H9 (cell line): ENCODE measurements around the gene VPS51. TPM values are rescaled to one million over a fixed set of nuclear protein-coding genes. Genes with fewer than 3 reads are reported as not detected.

Source experiments
- DNase-seq: peaks from one replicate; pipeline ENCODE4 v3.0.0-alpha.2; 2017
- H2AFZ ChIP-seq: one replicate; pipeline ENCODE4 v1.6.1; 2013; ENCODE audit warnings: mild to moderate bottlenecking, low read length, control low read depth, moderate library complexity
- H2AK5ac ChIP-seq: 2 replicates; pipeline ENCODE4 v1.6.1; 2013; ENCODE audit warnings: low read length, control low read depth, mixed read lengths; ENCODE audit not compliant: insufficient read length
- H2BK120ac ChIP-seq: one replicate; pipeline ENCODE4 v1.6.1; 2013; ENCODE audit warnings: low read depth, mild to moderate bottlenecking, low read length, control low read depth, inconsistent platforms; ENCODE audit not compliant: poor library complexity, severe bottlenecking
- H2BK12ac ChIP-seq: 2 replicates; pipeline ENCODE4 v1.6.1; 2013; ENCODE audit warnings: low read length, control low read depth, mixed read lengths, low read depth; ENCODE audit not compliant: insufficient read length
- H2BK15ac ChIP-seq: 2 replicates; pipeline ENCODE4 v1.6.1; 2013; ENCODE audit warnings: low read depth, low read length, control low read depth
- H2BK20ac ChIP-seq: one replicate; pipeline ENCODE4 v1.6.1; 2013; ENCODE audit warnings: low read depth, mild to moderate bottlenecking, low read length, control low read depth, inconsistent platforms; ENCODE audit not compliant: poor library complexity, severe bottlenecking
- H2BK5ac ChIP-seq: 2 replicates; pipeline ENCODE4 v1.6.1; 2013; ENCODE audit warnings: low read length, control low read depth, mixed read lengths; ENCODE audit not compliant: insufficient read length
- H3K14ac ChIP-seq: 2 replicates; pipeline ENCODE4 v1.6.1; 2013; ENCODE audit warnings: low read length, control low read depth; ENCODE audit not compliant: insufficient read depth
- H3K18ac ChIP-seq: 2 replicates; pipeline ENCODE4 v1.6.1; 2013; ENCODE audit warnings: low read depth, mild to moderate bottlenecking, mixed read lengths, low read length, control low read depth; ENCODE audit not compliant: insufficient read length
- H3K23ac ChIP-seq: 2 replicates; pipeline ENCODE4 v1.6.1; 2013; ENCODE audit warnings: low read length, control low read depth, mixed read lengths, low read depth; ENCODE audit not compliant: insufficient read length
- H3K23me2 ChIP-seq: 2 replicates; pipeline ENCODE4 v1.6.1; 2013; ENCODE audit warnings: low read depth, mild to moderate bottlenecking, mixed read lengths, low read length, control low read depth; ENCODE audit not compliant: insufficient read length, poor library complexity, severe bottlenecking
- H3K27ac ChIP-seq: 2 replicates; pipeline ENCODE4 v1.5.1; 2013; ENCODE audit warnings: low read length, control low read depth, mixed read lengths, low read depth; ENCODE audit not compliant: insufficient read length
- H3K27me3 ChIP-seq: 2 replicates; pipeline ENCODE4 v1.6.1; 2013; ENCODE audit warnings: low read length, control low read depth, inconsistent platforms; ENCODE audit not compliant: insufficient read depth
- H3K4ac ChIP-seq: 2 replicates; pipeline ENCODE4 v1.6.1; 2013; ENCODE audit warnings: low read depth, mild to moderate bottlenecking, control low read depth, inconsistent platforms, low read length, moderate library complexity
- H3K4me1 ChIP-seq: 2 replicates; pipeline ENCODE4 v1.6.1; 2013; ENCODE audit warnings: low read length, control low read depth, inconsistent platforms; ENCODE audit not compliant: insufficient read depth
- H3K4me2 ChIP-seq: 2 replicates; pipeline ENCODE4 v1.6.1; 2013; ENCODE audit warnings: low read length, control low read depth, mixed read lengths; ENCODE audit not compliant: insufficient read length, insufficient read depth
- H3K56ac ChIP-seq: 2 replicates; pipeline ENCODE4 v1.6.1; 2013; ENCODE audit warnings: low read depth, mild to moderate bottlenecking, mixed read lengths, low read length, control low read depth; ENCODE audit not compliant: insufficient read length
- H3K79me1 ChIP-seq: 2 replicates; pipeline ENCODE4 v1.6.1; 2013; ENCODE audit warnings: low read depth, mild to moderate bottlenecking, moderate library complexity, low read length, control low read depth, inconsistent platforms; ENCODE audit not compliant: insufficient read depth, poor library complexity, severe bottlenecking
- H3K79me2 ChIP-seq: 2 replicates; pipeline ENCODE4 v1.6.1; 2013; ENCODE audit warnings: low read length, control low read depth, inconsistent platforms; ENCODE audit not compliant: insufficient read depth
- H3K9ac ChIP-seq: 2 replicates; pipeline ENCODE4 v1.6.1; 2013; ENCODE audit warnings: low read length, control low read depth, mixed read lengths; ENCODE audit not compliant: insufficient read length; ENCODE audit errors: extremely low read depth
- H3K9me3 ChIP-seq: one replicate; pipeline ENCODE4 v1.6.1; 2013; ENCODE audit warnings: low read depth, low read length, inconsistent platforms; ENCODE audit not compliant: control insufficient read depth
- H3T11ph ChIP-seq: one replicate; pipeline ENCODE4 v1.6.1; 2013; ENCODE audit warnings: mild to moderate bottlenecking, low read length, control low read depth, inconsistent platforms
- H4K20me1 ChIP-seq: one replicate; pipeline ENCODE4 v1.6.1; 2013; ENCODE audit not compliant: control insufficient read depth, insufficient read length, insufficient read depth
- H4K5ac ChIP-seq: 2 replicates; pipeline ENCODE4 v1.6.1; 2013; ENCODE audit warnings: low read depth, mild to moderate bottlenecking, mixed read lengths, low read length, control low read depth; ENCODE audit not compliant: insufficient read length
- H4K8ac ChIP-seq: replicated peaks from 2 replicates; pipeline ENCODE4 v1.6.1; 2013; ENCODE audit warnings: low read length, control low read depth, mixed read lengths, low read depth; ENCODE audit not compliant: insufficient read length
- H4K91ac ChIP-seq: 2 replicates; pipeline ENCODE4 v1.6.1; 2013; ENCODE audit warnings: low read depth, mild to moderate bottlenecking, moderate library complexity, mixed read lengths, low read length, control low read depth; ENCODE audit not compliant: insufficient read length
- H3K27ac Mint-ChIP-seq, 3 experiments: 2 replicates in 2 of 3; 3 replicates in 1 of 3; pipeline ENCODE4 v1.8.0; 2020 to 2021; ENCODE audit warnings: mixed read lengths in 3 of 3, mild to moderate bottlenecking in 1 of 3, moderate library complexity in 1 of 3
- H3K27me3 Mint-ChIP-seq: 2 replicates; pipeline ENCODE4 v1.8.0; 2021; ENCODE audit warnings: low read depth, mild to moderate bottlenecking, moderate library complexity, mixed read lengths
- H3K36me3 Mint-ChIP-seq, 3 experiments: 2 replicates in 2 of 3; 3 replicates in 1 of 3; pipeline ENCODE4 v1.8.0; 2020 to 2021; ENCODE audit warnings: low read depth in 3 of 3, mixed read lengths in 3 of 3; ENCODE audit not compliant: insufficient read depth in 1 of 3
- H3K4me1 Mint-ChIP-seq, 2 experiments: 2 replicates each; pipeline ENCODE4 v1.8.0; 2020; ENCODE audit warnings: mixed read lengths in 2 of 2
- H3K4me3 Mint-ChIP-seq, 2 experiments: 2 replicates in 1 of 2; 3 replicates in 1 of 2; pipeline ENCODE4 v1.8.0; 2020 to 2021; ENCODE audit warnings: mild to moderate bottlenecking in 2 of 2, mixed read lengths in 2 of 2, moderate library complexity in 1 of 2
- H3K9me3 Mint-ChIP-seq, 2 experiments: 2 replicates in 1 of 2; 3 replicates in 1 of 2; pipeline ENCODE4 v1.8.0; 2020; ENCODE audit warnings: mild to moderate bottlenecking in 2 of 2, mixed read lengths in 2 of 2, moderate library complexity in 1 of 2
- CTCF ChIP-seq: fragments of 200-600 bp; sonication (generic); conservative IDR thresholded peaks from 3 replicates; pipeline ENCODE4 v1.8.0; 2021; ENCODE audit warnings: antibody characterized with exemption, mild to moderate bottlenecking
- WGBS: extraction: QIAGEN DNeasy Blood & Tissue Kit; methylation state at CpG from one replicate; pipeline ENCODE4 v1.1.7; 2013; ENCODE audit warnings: missing lambda C conversion rate, low lambda C conversion rate, mixed read lengths; ENCODE audit not compliant: insufficient read length; ENCODE audit errors: extremely low coverage; 5-methylcytosine and 5-hydroxymethylcytosine counted together
- total RNA-seq: library from RNA; stranded (reverse); gene quantifications from 2 replicates; pipeline ENCODE4 v1.2.1, GENCODE V29; 2021

The VPS51 gene
- total RNA-seq, 1 experiment from 2014 or later, result 94.7 TPM

- H3K27ac Mint-ChIP-seq, result no peak overlapping the region
- no peak for TF ChIP-seq CTCF
- Histone ChIP-seq H3K27me3 (no peaks in the 10 kb centered on the region), H3K4me1 (no peaks in the 10 kb centered on the region), H3K23me2 (no peaks in the 10 kb centered on the region), H3K18ac (no peak overlapping the region), H2AK5ac (no peak overlapping the region), H3T11ph (no peak overlapping the region), H3K14ac (no peak overlapping the region), H3K56ac (no peak overlapping the region), H3K9ac (no peak overlapping the region), H4K91ac (no peak overlapping the region), H3K79me2 (no peaks in the 10 kb centered on the region), H2BK20ac (no peak overlapping the region), H3K4me2 (no peak overlapping the region), H3K9me3 (no peaks in the 10 kb centered on the region), H3K4ac (no peak overlapping the region), H2BK5ac (no peak overlapping the region), H2BK15ac (no peak overlapping the region), H4K5ac (no peak overlapping the region), H4K20me1 (no peaks in the 10 kb centered on the region), H4K8ac (no peak overlapping the region), H2BK120ac (no peak overlapping the region), H2AFZ (no peak overlapping the region), H2BK12ac (no peak overlapping the region), H3K79me1 (no peaks in the 10 kb centered on the region), H3K27ac (no peak overlapping the region), H3K23ac (no peak overlapping the region)
- no CpG with 5 or more reads among the region's 1 CpG for WGBS
- no peaks in the 10 kb centered on the region; a peak in 1 of 5 replicates for H3K9me3 Mint-ChIP-seq
- DNase-seq, result no peak
- H3K27me3 Mint-ChIP-seq, result peaks cover 11% of the 10 kb centered on the region
- no peaks in the 10 kb centered on the region for H3K36me3 Mint-ChIP-seq
- no peak overlapping the region for H3K4me3 Mint-ChIP-seq
- H3K4me1 Mint-ChIP-seq, result no peaks in the 10 kb centered on the region
These were observed 40.5 kb upstream of the VPS51 start for GRCh38 chr11:65055538-65055937.
